Right renal pelvis (tissue), 4 donors: Measurements from ENCODE around the gene EBPL. TPM values are rescaled to one million over a fixed set of nuclear protein-coding genes. Genes with fewer than 3 reads are reported as not detected.
"Not testable (repeated sequence)": the region's sequence is repeated elsewhere in the genome, so short reads cannot be mapped to it uniquely, and the experiment has no call there.

Experiments used
- DNase-seq, 4 donors: peaks; one replicate each; pipeline ENCODE4 v3.0.0-alpha.2; 2013; ENCODE audit warnings: low read depth in 4 of 4, low spot score in 3 of 4, missing footprints in 1 of 4
- polyA plus RNA-seq, 4 donors: library from polyadenylated mRNA; unstranded; fragments of 120-200 nt; gene quantifications; one replicate each; pipeline ENCODE4 v1.2.1, GENCODE V29; 2013; ENCODE audit not compliant: insufficient read length in 4 of 4

The EBPL gene
- polyA plus RNA-seq, result 10 to 100 TPM; 52.7 to 64.1 (median 61.5) TPM

DNA sequence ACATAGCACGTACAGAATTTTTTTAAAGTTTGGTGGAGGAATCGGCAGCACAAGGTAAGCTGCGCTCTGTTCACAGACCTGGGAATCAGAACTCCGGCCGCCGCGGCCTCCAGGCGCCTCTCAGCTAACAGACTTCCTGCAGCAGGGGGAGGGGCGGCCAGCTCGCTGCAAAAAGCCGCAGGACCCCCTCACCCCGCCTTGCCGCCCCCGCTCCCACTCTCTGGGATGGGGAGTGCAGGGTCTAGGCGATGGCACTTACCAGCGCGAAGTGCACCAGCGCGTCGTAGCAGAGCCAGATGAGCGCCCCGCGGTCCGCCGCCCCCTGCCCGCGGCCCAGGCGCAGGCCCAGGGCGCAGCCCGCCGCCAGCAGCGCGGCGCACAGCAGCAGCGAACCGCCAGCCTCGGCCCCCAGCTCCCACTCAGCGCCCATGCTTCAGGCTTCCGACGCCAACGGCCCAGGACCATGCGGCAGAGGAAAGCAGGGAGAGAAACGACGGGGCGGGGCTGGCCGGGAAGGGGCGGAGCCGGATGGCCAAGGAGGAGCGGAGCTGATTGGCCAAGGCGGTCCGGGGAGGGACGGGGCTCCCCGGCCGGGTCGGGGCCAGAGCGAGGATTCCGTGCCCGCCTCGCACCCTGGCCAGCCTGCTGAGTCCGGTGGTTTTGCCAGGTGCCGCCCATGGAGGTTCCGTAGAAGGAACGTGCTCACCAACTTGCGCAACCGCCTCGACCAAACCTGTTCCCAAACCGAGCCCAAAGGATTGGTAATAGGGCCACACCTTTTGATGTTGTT, at the start of gene EBPL:
Gene EBPL (minus strand): TSS at position 492 of the 790 bp plus-strand sequence. CDS start 62 bp downstream, at position 430.
- peak; percentile 82 to 89 (median 86) for DNase-seq

DNA sequence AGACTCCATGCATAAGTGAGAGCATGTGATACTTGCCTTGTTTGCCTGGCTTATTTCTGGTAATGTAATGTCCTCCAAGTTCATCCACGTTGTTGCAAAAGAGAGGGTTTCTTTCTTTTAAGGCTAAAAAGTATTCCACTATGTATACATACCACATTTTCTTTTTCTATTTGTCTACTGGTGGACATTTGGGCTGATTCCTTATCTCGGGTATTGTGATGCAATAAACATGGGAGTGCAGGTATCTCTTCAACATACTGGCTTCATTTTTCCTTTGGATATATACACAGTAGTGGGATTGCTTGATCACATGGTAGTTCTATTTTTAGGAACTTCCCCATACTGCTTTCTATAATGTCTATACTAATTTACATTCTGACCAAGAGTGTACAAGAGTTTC, 49.6 kb upstream of the EBPL start:
- no peak for DNase-seq

GRCh38 chr13:49739498-49740187, 48.4 kb upstream of the EBPL start:
- DNase-seq, result no peak

- no peak for DNase-seq
These were observed 42.1 kb upstream of the EBPL start for GRCh38 chr13:49733181-49733951.

DNA sequence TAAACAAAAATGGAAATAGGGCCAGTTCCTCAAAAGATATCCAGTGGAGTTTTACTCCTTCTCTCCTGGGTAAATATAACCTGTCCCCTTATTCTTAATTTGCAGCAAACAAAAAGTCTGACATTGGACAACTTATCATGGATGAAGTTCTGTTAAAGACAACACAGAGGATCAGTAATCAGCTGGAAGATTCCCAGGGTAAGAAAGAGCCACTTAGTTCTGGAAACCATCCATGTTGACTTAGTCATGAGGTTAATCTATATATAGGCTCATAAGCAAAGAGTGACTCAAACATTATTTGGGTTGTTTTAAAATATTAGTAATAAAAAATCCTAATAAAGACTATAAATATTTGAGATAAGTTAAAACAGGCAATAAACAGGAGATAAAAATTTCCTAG, 40.5 kb upstream of the EBPL start:
- no peak for DNase-seq

DNA sequence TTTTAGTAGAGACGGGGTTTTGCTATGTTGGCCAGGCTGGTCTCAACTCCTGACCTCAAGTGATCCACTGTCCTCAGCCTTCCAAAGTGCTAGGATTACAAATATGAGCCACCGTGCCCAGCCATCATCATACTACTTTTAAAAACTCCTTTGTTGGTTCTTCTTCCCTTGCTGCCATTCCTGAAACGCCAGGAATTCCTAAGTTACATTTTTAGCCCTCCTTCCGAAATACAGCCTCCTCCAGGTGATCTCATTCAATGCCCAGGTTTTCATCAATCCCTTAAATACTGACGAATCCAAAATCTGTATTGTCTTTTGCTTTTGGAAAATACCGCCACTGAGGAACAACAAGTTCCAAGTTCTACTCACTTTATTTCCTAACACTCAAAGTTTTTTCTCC, 25.3 kb upstream of the EBPL start:
- DNase-seq, result no peak

- no peak for DNase-seq
These were observed 23.5 kb upstream of the EBPL start for GRCh38 chr13:49714757-49715156.

DNA sequence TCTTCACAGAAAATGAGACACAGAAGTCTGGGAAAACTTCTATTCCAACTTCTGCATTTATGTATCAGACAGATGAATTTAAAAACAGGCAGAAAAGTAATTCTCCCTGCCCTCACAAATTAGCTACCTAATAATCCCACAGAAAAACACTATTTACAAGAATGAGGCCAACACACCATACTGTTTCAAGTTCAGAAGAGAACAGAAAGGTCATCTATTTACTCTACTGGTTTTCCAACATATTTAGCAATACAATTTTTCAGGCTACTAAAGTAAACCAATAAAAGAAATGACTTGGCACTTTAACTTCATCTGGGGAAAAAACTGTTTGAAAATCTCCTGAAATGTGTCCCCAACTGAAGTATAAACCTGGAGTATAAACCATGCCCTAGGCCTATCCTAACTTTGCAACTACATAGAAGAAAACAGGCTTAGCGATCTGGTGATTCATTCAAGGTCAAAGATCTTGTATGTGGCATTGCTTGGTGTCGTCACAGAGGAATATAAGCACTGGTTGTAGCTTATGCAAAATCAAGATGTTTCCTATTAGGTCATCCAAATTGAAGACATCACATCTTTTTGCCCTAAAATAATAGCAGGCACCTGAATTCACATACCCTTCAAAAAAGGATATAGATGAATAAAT, 20.1 kb upstream of the EBPL start:
- DNase-seq, result no peak

GRCh38 chr13:49704264-49704663, 13.0 kb upstream of the EBPL start:
- DNase-seq, result not testable (repeated sequence)

DNA sequence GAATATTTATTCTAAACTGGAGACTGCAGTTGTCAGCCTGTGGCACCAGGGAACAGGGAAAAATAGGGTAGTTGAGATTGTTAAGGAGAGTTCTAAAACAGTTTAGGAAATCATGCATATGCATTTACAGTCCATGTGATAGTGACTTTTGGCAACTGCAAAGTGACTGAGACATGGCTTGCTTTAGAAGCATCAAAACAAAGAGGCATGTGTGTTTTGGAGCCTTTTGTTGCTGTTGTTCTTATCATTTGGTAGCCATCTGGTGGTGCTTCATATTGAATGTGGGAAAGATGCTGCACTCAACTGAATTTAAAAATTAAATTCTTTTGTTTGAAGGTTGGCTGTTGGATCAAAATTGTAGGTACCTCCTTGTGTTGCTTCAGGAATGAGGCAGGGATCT, 10.2 kb upstream of the EBPL start:
- DNase-seq, result no peak

DNA sequence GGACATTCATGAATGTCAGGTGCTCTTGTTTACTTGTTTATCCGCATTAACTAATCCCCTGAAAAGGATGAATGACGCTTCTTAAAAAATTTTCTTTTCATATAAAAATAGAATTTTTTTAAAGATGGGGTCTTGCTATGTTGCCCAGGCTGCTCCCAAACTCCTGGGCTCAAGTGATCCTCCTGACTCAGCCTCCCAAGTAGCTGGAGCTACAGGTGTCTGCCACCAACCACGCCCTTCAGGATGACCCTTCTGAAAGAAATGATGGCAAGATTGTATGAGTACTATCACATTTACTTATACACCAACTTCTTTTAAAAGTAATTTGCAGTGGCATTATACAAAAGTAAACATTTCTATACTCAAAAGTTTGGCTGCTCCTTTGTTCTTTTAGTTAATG, 6.2 kb upstream of the EBPL start:
- no peak for DNase-seq

DNA sequence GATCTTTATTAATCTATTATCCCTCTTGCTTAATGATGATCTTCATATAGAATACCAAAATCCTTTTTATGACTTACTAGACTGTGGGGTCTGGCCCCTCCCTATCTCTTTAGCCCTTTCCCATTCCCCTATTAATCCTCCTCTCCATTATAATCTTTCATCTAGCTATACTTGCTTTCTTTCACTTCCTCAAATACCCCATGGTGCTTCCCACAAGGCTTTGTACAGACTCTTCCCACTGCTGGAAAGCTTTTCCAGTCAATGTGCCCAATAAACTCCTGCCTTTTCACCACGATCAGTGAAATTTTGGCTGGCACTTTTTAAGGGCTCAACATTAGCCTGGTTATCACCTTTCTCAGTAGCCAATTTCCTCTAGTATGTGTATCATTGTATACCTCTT, 3.2 kb upstream of the EBPL start:
- no peak for DNase-seq

DNA sequence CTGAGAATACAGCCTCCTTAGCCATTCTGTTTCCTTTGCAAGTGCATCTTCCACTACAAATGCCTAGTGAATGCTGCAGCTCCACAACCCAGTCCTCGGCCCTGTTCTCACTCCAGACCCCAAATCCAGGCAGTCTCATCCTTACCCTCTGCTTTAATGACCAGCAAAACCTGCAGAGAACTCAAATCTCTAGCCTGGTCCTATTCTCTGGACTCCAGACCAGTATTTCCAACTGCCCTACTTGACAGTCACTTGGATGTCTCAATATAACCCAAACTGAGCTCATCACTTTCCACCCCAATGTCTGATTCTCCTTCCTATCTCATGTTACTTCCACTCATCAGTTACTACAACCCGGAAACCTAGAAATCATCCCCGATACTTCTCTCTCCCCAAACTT, 2.6 kb upstream of the EBPL start:
- DNase-seq, result no peak

DNA sequence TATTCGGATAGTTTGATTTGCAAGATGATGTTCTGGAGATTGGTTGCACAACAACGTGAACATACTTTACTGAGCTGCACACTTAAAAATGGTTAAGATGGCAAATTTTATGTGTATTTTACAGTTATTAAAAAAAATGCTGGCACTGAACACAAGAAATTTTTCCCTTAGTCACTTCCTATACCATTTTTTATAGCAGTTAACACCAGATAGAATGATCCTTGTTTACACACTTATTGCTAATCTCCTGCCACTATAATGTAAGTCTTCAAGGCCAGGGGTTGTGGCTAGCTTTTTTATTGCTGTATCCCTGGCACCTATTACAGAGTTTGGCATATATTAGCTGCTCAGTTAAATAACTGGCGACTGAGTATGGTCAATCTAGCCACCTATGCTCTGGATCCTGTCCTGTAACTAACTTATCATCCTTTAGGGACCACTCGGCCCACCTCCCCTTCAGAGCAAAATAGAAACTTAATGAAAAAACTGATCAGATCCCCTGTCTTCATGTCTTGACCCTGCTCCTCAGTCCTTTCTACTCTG, 2.0 kb upstream of the EBPL start:
- DNase-seq, result no peak

- DNase-seq, result no peak
These were observed 922 bp downstream of the EBPL start for GRCh38 chr13:49690133-49690994.

GRCh38 chr13:49683489-49683888, 7.8 kb downstream of the EBPL start:
- DNase-seq, result no peak

- no peak for DNase-seq
These were observed 9.3 kb downstream of the EBPL start for GRCh38 chr13:49681842-49682435.

GRCh38 chr13:49679246-49679645, 12.0 kb downstream of the EBPL start:
- no peak for DNase-seq

- no peak for DNase-seq
These were observed 12.9 kb downstream of the EBPL start for GRCh38 chr13:49678191-49678914.
